AG08396 (cell line): ENCODE data around the gene CPEB2.

ENCODE experiments used
- DNase-seq: peaks from one replicate; pipeline ENCODE4 v3.0.0; 2012; ENCODE audit warnings: low spot score, mixed read lengths

Gene CPEB2

GRCh38 chr4:15117270-15117946, 115.1 kb downstream of the CPEB2 start:
- no peak for DNase-seq

- no peak for DNase-seq
Observed at GRCh38 chr4:15118292-15118691, 116.0 kb downstream of the CPEB2 start.
